Mammary epithelial cell (primary cell): ENCODE measurements around the gene SEBOX.

Experiments
- EZH2 ChIP-seq: IDR thresholded peaks from 2 replicates; pipeline ENCODE4 v1.6.1; 2012; ENCODE audit warnings: low read length, inconsistent platforms, borderline replicate concordance
- TF ChIP-seq, protein P1 (sequence below), 2 donors: IDR thresholded peaks in 1 of 2; conservative IDR thresholded peaks in 1 of 2; 2 replicates each; pipeline ENCODE4 v1.5.1; 2011 to 2012; ENCODE audit warnings: inconsistent platforms in 2 of 2, low read length in 2 of 2, mild to moderate bottlenecking in 2 of 2, control low read depth in 1 of 2, low read depth in 1 of 2; ENCODE audit not compliant: insufficient read depth in 1 of 2; ENCODE audit errors: extremely low read depth in 1 of 2

DNA sequence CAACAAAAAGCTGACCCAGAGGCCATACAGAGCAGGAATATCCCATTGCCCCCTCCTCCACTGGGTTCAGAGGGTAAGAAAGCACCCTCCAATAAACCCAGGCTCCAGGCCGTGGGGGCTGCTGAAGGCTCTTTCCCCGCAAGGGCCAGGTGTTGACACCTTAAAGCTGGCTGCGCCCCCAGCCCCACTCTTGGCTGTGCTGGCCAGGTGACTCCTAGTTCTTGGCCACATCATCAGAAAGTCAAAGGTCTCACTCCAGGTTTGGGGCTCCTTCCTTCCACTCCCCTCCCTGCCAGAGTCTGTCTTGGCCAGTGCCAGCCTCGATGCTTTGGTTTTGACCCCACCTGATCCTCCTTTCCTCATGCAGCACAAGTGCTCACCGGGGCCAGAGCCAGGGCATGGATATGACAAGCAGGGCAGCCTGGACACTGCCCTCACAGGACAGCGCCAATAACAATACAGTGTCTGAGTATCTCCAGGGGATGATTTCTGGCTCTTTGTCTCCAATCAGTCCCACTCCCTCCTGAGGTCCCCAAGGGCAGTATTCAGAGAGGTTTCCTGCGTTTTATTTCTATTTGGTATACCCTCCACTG is 32.8 kb upstream of the SEBOX start:
- TF ChIP-seq, protein P1, sequence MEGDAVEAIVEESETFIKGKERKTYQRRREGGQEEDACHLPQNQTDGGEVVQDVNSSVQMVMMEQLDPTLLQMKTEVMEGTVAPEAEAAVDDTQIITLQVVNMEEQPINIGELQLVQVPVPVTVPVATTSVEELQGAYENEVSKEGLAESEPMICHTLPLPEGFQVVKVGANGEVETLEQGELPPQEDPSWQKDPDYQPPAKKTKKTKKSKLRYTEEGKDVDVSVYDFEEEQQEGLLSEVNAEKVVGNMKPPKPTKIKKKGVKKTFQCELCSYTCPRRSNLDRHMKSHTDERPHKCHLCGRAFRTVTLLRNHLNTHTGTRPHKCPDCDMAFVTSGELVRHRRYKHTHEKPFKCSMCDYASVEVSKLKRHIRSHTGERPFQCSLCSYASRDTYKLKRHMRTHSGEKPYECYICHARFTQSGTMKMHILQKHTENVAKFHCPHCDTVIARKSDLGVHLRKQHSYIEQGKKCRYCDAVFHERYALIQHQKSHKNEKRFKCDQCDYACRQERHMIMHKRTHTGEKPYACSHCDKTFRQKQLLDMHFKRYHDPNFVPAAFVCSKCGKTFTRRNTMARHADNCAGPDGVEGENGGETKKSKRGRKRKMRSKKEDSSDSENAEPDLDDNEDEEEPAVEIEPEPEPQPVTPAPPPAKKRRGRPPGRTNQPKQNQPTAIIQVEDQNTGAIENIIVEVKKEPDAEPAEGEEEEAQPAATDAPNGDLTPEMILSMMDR (conservative IDR thresholded peaks at IDR 0.05 in 1 of 2, IDR thresholded peaks at IDR 0.05 in 1 of 2; ENCODE audit: extremely low read depth in 1 of 2, insufficient read depth in 1 of 2, low read depth in 1 of 2, low read length in 2 of 2), result no peak
- TF ChIP-seq EZH2, result no peak
